ENCODE results near the gene PXYLP1. TPM values are rescaled to one million over a fixed set of nuclear protein-coding genes. Genes with fewer than 3 reads are reported as not detected.

Gene PXYLP1
- polyA plus RNA-seq, 1 donor from 2014 or later = 109 TPM

DNA sequence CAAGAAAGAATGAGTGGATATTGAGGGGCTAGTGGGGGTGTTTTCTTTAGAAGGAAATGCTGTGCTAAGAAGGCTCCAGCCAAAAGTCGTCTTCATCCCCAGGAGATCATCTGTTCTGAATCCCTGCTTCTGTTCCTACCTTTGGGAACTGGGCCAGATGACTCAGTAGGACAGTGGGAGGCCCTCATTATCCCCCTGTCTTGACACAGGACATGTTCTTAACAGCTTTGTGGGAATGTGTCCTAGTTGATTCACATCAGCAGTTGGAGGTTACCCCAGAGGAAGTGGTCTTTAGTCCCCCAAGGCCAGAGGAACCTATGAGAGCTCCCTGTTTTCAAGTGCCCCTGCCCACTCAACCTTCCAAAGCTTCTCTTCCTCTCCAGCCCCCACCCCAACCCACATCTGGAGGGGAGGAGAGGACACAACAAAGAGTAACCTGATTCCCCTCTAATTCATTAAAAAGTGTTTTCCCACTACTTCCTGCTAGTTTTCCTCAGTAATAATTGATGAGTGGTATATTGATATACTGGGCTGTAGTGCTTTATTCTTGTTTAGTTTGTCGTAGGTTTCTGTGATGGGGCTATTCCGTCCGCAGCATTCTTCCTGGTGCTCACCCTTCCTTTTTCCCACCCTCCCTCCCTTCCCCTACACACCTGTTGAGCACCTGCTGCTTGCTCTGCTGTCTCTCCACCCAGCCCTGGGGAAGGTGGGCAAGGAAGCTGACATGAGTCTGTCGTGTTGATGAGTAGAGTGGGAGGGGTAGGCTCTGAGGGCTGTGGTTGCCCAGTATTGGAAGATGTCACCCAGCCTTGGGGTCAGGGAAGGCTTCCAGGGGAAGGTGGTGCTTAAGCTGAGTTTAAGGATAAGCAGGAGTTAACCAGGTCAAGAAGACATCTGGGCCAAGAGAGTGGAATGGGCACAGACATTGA is 9.3 kb downstream of the PXYLP1 start:
- H3K9me3 ChIP-seq (ENCODE audit: low read length) = no peaks in the 10 kb centered on the region
- H3K36me3 ChIP-seq (ENCODE audit: insufficient read depth, low read length) = no peaks in the 10 kb centered on the region
- no peaks in the 10 kb centered on the region for H4K20me1 ChIP-seq (ENCODE audit: insufficient read depth)
- no peak overlapping the region for H3K27ac ChIP-seq (ENCODE audit: low read length)
- H3K4me2 ChIP-seq (ENCODE audit: low read length) = no peak overlapping the region
- no peak overlapping the region for H3K9ac ChIP-seq (ENCODE audit: low read length)
- no peaks in the 10 kb centered on the region for H3K79me2 ChIP-seq (replicated peaks; ENCODE audit: insufficient read depth, low read length)
- no peaks in the 10 kb centered on the region for H3K27me3 ChIP-seq (ENCODE audit: insufficient read depth, low read depth, low read length)
- no peak for TF ChIP-seq SMC3 (conservative IDR thresholded peaks at IDR 0.05; ENCODE audit: poor library complexity)
- no peak for TF ChIP-seq MXI1 (conservative IDR thresholded peaks at IDR 0.05; ENCODE audit: poor library complexity, severe bottlenecking)
- TF ChIP-seq, protein P1, sequence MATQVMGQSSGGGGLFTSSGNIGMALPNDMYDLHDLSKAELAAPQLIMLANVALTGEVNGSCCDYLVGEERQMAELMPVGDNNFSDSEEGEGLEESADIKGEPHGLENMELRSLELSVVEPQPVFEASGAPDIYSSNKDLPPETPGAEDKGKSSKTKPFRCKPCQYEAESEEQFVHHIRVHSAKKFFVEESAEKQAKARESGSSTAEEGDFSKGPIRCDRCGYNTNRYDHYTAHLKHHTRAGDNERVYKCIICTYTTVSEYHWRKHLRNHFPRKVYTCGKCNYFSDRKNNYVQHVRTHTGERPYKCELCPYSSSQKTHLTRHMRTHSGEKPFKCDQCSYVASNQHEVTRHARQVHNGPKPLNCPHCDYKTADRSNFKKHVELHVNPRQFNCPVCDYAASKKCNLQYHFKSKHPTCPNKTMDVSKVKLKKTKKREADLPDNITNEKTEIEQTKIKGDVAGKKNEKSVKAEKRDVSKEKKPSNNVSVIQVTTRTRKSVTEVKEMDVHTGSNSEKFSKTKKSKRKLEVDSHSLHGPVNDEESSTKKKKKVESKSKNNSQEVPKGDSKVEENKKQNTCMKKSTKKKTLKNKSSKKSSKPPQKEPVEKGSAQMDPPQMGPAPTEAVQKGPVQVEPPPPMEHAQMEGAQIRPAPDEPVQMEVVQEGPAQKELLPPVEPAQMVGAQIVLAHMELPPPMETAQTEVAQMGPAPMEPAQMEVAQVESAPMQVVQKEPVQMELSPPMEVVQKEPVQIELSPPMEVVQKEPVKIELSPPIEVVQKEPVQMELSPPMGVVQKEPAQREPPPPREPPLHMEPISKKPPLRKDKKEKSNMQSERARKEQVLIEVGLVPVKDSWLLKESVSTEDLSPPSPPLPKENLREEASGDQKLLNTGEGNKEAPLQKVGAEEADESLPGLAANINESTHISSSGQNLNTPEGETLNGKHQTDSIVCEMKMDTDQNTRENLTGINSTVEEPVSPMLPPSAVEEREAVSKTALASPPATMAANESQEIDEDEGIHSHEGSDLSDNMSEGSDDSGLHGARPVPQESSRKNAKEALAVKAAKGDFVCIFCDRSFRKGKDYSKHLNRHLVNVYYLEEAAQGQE (IDR thresholded peaks at IDR 0.05; ENCODE audit: borderline replicate concordance) = no peak
- TF ChIP-seq TAF1 (IDR thresholded peaks at IDR 0.05; ENCODE audit: low read depth) = no peak
- TF ChIP-seq EP300 (conservative IDR thresholded peaks at IDR 0.05; ENCODE audit: poor library complexity, severe bottlenecking) = no peak
- TF ChIP-seq, protein P2, sequence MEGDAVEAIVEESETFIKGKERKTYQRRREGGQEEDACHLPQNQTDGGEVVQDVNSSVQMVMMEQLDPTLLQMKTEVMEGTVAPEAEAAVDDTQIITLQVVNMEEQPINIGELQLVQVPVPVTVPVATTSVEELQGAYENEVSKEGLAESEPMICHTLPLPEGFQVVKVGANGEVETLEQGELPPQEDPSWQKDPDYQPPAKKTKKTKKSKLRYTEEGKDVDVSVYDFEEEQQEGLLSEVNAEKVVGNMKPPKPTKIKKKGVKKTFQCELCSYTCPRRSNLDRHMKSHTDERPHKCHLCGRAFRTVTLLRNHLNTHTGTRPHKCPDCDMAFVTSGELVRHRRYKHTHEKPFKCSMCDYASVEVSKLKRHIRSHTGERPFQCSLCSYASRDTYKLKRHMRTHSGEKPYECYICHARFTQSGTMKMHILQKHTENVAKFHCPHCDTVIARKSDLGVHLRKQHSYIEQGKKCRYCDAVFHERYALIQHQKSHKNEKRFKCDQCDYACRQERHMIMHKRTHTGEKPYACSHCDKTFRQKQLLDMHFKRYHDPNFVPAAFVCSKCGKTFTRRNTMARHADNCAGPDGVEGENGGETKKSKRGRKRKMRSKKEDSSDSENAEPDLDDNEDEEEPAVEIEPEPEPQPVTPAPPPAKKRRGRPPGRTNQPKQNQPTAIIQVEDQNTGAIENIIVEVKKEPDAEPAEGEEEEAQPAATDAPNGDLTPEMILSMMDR (IDR thresholded peaks at IDR 0.05; ENCODE audit: poor library complexity, severe bottlenecking) = no peak
- TF ChIP-seq EZH2 (IDR thresholded peaks at IDR 0.05; ENCODE audit: borderline replicate concordance, insufficient read depth, low read length, poor library complexity, severe bottlenecking) = no peak
- no peak for TF ChIP-seq RAD21 (conservative IDR thresholded peaks at IDR 0.05)
- TF ChIP-seq POLR2AphosphoS5 (IDR thresholded peaks at IDR 0.05) = no peak
- H3K4me3 ChIP-seq (ENCODE audit: low read length) = no peak overlapping the region
- no peak overlapping the region for H2AFZ ChIP-seq (ENCODE audit: low read depth, low read length)
- H3K9me2 ChIP-seq (ENCODE audit: insufficient read depth, low read length) = no peaks in the 10 kb centered on the region
- no peaks in the 10 kb centered on the region for H3F3A ChIP-seq (ENCODE audit: insufficient read depth, low read length, poor library complexity, severe bottlenecking)

DNA sequence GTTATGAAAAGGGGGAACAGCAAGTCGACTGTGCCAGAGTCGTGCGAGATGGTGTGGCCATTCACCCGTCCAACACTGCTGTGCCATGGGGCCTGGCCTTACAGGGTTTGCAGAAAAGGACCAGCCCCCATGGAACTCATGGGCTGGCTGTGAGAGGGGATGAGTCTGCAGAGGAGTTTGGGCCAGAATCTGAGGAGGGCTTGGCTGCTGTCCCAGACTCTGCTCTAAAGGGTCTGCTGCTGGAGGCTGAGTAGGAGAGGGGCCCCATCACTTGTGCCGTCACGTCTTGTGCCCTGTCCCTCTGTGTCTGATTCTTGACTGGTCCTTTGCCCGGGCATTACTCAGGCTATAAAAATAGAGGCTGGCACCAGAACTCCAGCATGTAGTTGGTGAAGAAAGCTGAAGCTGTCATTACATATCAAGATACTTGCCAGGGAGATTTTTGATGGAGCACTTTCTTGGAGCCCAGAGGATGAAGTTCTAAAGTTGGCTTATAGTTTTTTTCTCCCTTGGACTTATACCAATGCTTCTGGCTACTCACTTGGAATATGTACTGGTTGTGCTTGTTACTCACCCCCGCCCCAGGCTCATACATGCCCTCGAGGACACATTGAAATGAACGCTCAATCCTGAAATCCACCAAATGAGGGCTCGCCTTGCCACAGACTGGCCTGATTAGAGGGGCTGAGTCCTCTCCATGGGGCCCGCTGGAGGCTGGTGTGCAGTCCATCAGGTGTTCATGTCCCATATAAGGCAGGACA is 10.2 kb downstream of the PXYLP1 start:
- Histone ChIP-seq H3K4me3 (ENCODE audit: low read length) (no peak overlapping the region), H3K9me3 (ENCODE audit: low read length) (no peaks in the 10 kb centered on the region), H3F3A (ENCODE audit: insufficient read depth, low read length, poor library complexity, severe bottlenecking) (no peaks in the 10 kb centered on the region), H3K27ac (ENCODE audit: low read length) (no peak overlapping the region), H3K36me3 (ENCODE audit: insufficient read depth, low read length) (no peaks in the 10 kb centered on the region), H2AFZ (ENCODE audit: low read depth, low read length) (no peak overlapping the region), H3K9ac (ENCODE audit: low read length) (no peak overlapping the region), H3K27me3 (ENCODE audit: insufficient read depth, low read depth, low read length) (no peaks in the 10 kb centered on the region), H3K4me2 (ENCODE audit: low read length) (no peak overlapping the region), H3K79me2 (replicated peaks; ENCODE audit: insufficient read depth, low read length) (no peaks in the 10 kb centered on the region), H3K9me2 (ENCODE audit: insufficient read depth, low read length) (no peaks in the 10 kb centered on the region), H4K20me1 (ENCODE audit: insufficient read depth) (no peaks in the 10 kb centered on the region)
- TF ChIP-seq, protein P2 (IDR thresholded peaks at IDR 0.05; ENCODE audit: poor library complexity, severe bottlenecking) = no peak
- TF ChIP-seq, protein P1 (IDR thresholded peaks at IDR 0.05; ENCODE audit: borderline replicate concordance) = no peak
- TF ChIP-seq EZH2 (IDR thresholded peaks at IDR 0.05; ENCODE audit: borderline replicate concordance, insufficient read depth, low read length, poor library complexity, severe bottlenecking) (no peak), SMC3 (conservative IDR thresholded peaks at IDR 0.05; ENCODE audit: poor library complexity) (no peak), POLR2AphosphoS5 (IDR thresholded peaks at IDR 0.05) (no peak), RAD21 (conservative IDR thresholded peaks at IDR 0.05) (no peak)

Data from neural cell (in vitro differentiated cells).